ENCODE results near the gene ABCA1. TPM values are rescaled to one million over a fixed set of nuclear protein-coding genes. Genes with fewer than 3 reads are reported as not detected.

Gene ABCA1
- polyA plus RNA-seq, 1 donor (not counting 4 experiments of a cell fraction or from before 2014, with no cell fraction given), result 23.0 TPM

DNA sequence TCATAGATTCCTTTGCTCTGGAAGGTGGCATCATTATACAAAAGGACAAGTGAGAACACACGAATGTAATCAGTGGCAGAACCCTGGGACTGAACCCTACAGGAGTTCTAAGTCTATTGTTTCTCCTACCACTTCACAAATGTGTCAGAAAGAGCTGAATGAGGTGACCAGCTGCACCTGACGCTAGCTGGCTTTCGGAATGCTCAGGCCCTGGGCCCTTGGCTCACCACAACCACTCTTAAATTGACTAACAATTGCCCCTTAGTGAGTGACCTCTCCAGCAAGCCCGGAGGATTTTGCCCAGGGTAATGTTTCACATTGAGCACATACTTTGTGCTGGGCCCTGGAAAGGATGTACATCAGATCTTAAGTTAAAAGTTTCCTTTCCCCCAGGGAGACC, 41.2 kb upstream of the ABCA1 start:
- Histone ChIP-seq H3K79me2 (ENCODE audit: control insufficient read depth, insufficient read depth, low read length) (no peaks in the 10 kb centered on the region), H3K9me3 (ENCODE audit: control insufficient read depth, low read depth, low read length) (no peaks in the 10 kb centered on the region), H3K36me3 (ENCODE audit: control insufficient read depth in 2 of 2, extremely low read depth in 1 of 2, insufficient read depth in 2 of 2, low read length in 2 of 2) (no peaks in the 10 kb centered on the region), H4K20me1 (ENCODE audit: control insufficient read depth, extremely low read depth, insufficient read depth, low read length) (no peaks in the 10 kb centered on the region), H3K4me3 (ENCODE audit: control insufficient read depth in 2 of 3, extremely low read depth in 1 of 3, insufficient read depth in 2 of 3, low read depth in 1 of 3, low read length in 3 of 3) (no peak overlapping the region), H3K27me3 (ENCODE audit: control insufficient read depth, extremely low read depth, insufficient read depth, low read length) (no peaks in the 10 kb centered on the region), H3K9ac (ENCODE audit: control insufficient read depth, extremely low read depth, insufficient read depth, low read length) (no peak overlapping the region), H3K9me1 (ENCODE audit: control insufficient read depth, extremely low read depth, insufficient read depth, low read length) (no peaks in the 10 kb centered on the region), H2AFZ (ENCODE audit: control insufficient read depth, low read length) (no peak overlapping the region), H3K27ac (ENCODE audit: control insufficient read depth, insufficient read depth, low read length) (no peak overlapping the region), H3K4me1 (ENCODE audit: control insufficient read depth, extremely low read depth, insufficient read depth, low read length) (peaks cover 6% of the 10 kb centered on the region), H3K4me2 (ENCODE audit: control insufficient read depth, extremely low read depth, insufficient read depth, low read depth, low read length) (peak overlapping the region; percentile 99)
- no peak for DNase-seq (ENCODE audit: low read depth, low spot score)
- dilution Hi-C loops (cut with MboI; ENCODE audit: extremely low pct_ligation_motif_present, low sequenced_read_pairs), result no loop called here
- TF ChIP-seq EZH2 (IDR thresholded peaks at IDR 0.05; ENCODE audit: low read length), result no peak
- TF ChIP-seq, protein P1, sequence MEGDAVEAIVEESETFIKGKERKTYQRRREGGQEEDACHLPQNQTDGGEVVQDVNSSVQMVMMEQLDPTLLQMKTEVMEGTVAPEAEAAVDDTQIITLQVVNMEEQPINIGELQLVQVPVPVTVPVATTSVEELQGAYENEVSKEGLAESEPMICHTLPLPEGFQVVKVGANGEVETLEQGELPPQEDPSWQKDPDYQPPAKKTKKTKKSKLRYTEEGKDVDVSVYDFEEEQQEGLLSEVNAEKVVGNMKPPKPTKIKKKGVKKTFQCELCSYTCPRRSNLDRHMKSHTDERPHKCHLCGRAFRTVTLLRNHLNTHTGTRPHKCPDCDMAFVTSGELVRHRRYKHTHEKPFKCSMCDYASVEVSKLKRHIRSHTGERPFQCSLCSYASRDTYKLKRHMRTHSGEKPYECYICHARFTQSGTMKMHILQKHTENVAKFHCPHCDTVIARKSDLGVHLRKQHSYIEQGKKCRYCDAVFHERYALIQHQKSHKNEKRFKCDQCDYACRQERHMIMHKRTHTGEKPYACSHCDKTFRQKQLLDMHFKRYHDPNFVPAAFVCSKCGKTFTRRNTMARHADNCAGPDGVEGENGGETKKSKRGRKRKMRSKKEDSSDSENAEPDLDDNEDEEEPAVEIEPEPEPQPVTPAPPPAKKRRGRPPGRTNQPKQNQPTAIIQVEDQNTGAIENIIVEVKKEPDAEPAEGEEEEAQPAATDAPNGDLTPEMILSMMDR (optimal IDR thresholded peaks at IDR 0.05 in 1 of 3, IDR thresholded peaks at IDR 0.05 in 1 of 3, conservative IDR thresholded peaks at IDR 0.05 in 1 of 3; ENCODE audit: extremely low read depth in 1 of 3, insufficient read depth in 2 of 3, low read length in 3 of 3), result no peak
- FAIRE-seq, result no peak

DNA sequence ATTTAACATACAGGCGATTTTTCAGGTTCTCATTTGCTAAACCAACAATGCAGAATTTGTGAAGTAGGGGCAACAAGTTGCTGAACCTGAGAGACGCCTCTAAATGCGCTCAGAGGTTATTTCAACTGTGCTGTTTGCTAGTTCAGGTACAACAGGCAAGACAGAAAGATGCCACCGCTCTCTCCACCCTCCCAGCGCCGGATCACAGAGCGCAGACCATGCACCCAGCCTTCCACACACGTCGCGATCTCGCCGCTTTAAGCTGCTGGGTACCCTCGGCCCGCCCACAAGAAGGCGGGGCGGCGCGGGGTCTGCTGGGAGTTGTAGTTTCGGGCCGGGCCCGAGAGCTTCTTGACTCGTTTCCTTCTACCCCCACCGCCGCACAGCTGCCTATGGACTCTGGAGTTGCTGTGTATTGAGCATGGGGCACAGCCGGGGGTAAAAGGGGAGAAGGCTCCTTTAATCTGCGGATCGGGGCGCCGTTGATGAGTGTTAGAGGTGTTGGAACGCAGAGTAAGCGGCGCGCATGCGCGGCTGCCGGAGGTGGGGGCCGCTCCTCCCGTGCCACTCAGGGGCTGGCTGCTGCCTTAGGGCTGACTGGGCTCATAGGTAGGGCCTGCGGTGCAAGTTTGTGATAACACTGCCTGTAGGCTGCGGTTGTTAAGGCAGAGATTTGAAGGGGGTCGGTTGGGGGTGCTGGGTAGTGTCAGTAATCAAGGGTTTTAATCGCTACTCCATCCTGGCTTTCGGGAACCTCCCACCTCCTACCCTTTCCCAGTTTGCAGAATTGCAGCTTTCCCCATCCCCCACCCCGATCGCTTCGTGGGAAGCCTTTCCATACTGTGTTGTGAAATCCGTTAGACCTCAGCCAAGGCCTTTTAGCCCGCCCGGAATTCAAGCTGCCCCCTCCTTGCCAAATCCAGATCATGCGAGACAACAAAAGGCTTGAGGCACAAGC, 40.3 kb upstream of the ABCA1 start:
- no peaks in the 10 kb centered on the region for H3K36me3 ChIP-seq (ENCODE audit: control insufficient read depth in 2 of 2, extremely low read depth in 1 of 2, insufficient read depth in 2 of 2, low read length in 2 of 2)
- peak overlapping the region; percentile 88 for H3K27ac ChIP-seq (ENCODE audit: control insufficient read depth, insufficient read depth, low read length)
- DNase-seq (ENCODE audit: low read depth, low spot score) (peak; percentile 28), FAIRE-seq (peak; percentile 20)
- peak overlapping the region; percentile 99 for H3K4me2 ChIP-seq (ENCODE audit: control insufficient read depth, extremely low read depth, insufficient read depth, low read depth, low read length)
- H4K20me1 ChIP-seq (ENCODE audit: control insufficient read depth, extremely low read depth, insufficient read depth, low read length), result no peaks in the 10 kb centered on the region
- peak overlapping the region; percentile 88 for H3K9ac ChIP-seq (ENCODE audit: control insufficient read depth, extremely low read depth, insufficient read depth, low read length)
- no peaks in the 10 kb centered on the region for H3K9me1 ChIP-seq (ENCODE audit: control insufficient read depth, extremely low read depth, insufficient read depth, low read length)
- no peaks in the 10 kb centered on the region for H3K9me3 ChIP-seq (ENCODE audit: control insufficient read depth, low read depth, low read length)
- TF ChIP-seq EZH2 (IDR thresholded peaks at IDR 0.05; ENCODE audit: low read length), result no peak
- H2AFZ ChIP-seq (ENCODE audit: control insufficient read depth, low read length), result peak overlapping the region; percentile 99
- H3K79me2 ChIP-seq (ENCODE audit: control insufficient read depth, insufficient read depth, low read length), result no peaks in the 10 kb centered on the region
- peaks cover 6% of the 10 kb centered on the region for H3K4me1 ChIP-seq (ENCODE audit: control insufficient read depth, extremely low read depth, insufficient read depth, low read length)
- dilution Hi-C loops (cut with MboI; ENCODE audit: extremely low pct_ligation_motif_present, low sequenced_read_pairs), result no loop called here
- H3K4me3 ChIP-seq (ENCODE audit: control insufficient read depth in 2 of 3, extremely low read depth in 1 of 3, insufficient read depth in 2 of 3, low read depth in 1 of 3, low read length in 3 of 3), result peak overlapping the region; percentile 57 to 97 (median 90)
- no peaks in the 10 kb centered on the region for H3K27me3 ChIP-seq (ENCODE audit: control insufficient read depth, extremely low read depth, insufficient read depth, low read length)

All from keratinocyte (primary cell).